HFFc6 (cell line): Measurements from ENCODE around the gene PIP4P1. TPM values are rescaled to one million over a fixed set of nuclear protein-coding genes. Genes with fewer than 3 reads are reported as not detected.

Experiments
- DNase-seq: peaks from one replicate; pipeline ENCODE4 v3.0.0-alpha.2; 2018
- H3K27ac Mint-ChIP-seq: 2 replicates; pipeline ENCODE4 v1.8.0; 2020; ENCODE audit warnings: mild to moderate bottlenecking, mixed read lengths
- H3K27me3 Mint-ChIP-seq: 2 replicates; pipeline ENCODE4 v1.8.0; 2021; ENCODE audit warnings: mild to moderate bottlenecking, moderate library complexity, mixed read lengths; ENCODE audit not compliant: insufficient read depth
- H3K36me3 Mint-ChIP-seq: 2 replicates; pipeline ENCODE4 v1.8.0; 2021; ENCODE audit warnings: low read depth, mixed read lengths
- H3K4me1 Mint-ChIP-seq: 2 replicates; pipeline ENCODE4 v1.8.0; 2020; ENCODE audit warnings: low read depth, mixed read lengths
- H3K4me3 Mint-ChIP-seq: 2 replicates; pipeline ENCODE4 v1.8.0; 2020; ENCODE audit warnings: mild to moderate bottlenecking, moderate library complexity, mixed read lengths
- H3K9me3 Mint-ChIP-seq: 2 replicates; pipeline ENCODE4 v1.8.0; 2020; ENCODE audit warnings: mild to moderate bottlenecking, mixed read lengths
- total RNA-seq, 6 experiments: library from RNA; stranded (reverse); fragmentation: NEBNext Ultra II Directional; extraction: Animal tissue kit (Norgen Biotek cat#: 25700); gene quantifications; 2 replicates in 1 of 6; 3 replicates in 5 of 6; pipeline ENCODE4 v1.2.3, GENCODE V29; 2021
- TF ChIP-seq, protein P1 (sequence below): fragments of 200-600 bp; sonication (generic); IDR thresholded peaks from 2 replicates; pipeline ENCODE4 v1.5.0; 2021; ENCODE audit warnings: antibody characterized with exemption, mild to moderate bottlenecking

PIP4P1 gene
- total RNA-seq, 6 experiments from 2014 or later, result 17.0 to 20.3 (median 19.2) TPM

DNA sequence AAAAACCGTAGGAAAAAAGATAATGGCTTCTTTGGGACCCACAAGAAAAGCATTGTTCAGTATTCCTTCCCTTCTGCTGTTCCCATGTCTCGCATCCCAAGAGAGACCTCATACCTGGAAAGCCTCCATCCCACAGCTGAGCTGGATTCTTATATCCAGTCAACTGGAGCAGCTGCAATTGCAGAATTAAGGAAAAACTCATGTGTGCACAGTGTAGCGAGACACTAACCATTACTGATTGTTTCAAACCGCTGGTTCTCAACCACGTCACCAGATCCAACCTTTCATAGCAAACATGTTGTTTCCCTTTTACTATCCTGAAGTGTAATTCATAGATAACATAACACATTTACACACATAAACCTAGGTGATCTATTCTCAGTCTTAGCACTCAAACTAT, 38.6 kb upstream of the PIP4P1 start:
- DNase-seq, result no peak
- TF ChIP-seq, protein P1, sequence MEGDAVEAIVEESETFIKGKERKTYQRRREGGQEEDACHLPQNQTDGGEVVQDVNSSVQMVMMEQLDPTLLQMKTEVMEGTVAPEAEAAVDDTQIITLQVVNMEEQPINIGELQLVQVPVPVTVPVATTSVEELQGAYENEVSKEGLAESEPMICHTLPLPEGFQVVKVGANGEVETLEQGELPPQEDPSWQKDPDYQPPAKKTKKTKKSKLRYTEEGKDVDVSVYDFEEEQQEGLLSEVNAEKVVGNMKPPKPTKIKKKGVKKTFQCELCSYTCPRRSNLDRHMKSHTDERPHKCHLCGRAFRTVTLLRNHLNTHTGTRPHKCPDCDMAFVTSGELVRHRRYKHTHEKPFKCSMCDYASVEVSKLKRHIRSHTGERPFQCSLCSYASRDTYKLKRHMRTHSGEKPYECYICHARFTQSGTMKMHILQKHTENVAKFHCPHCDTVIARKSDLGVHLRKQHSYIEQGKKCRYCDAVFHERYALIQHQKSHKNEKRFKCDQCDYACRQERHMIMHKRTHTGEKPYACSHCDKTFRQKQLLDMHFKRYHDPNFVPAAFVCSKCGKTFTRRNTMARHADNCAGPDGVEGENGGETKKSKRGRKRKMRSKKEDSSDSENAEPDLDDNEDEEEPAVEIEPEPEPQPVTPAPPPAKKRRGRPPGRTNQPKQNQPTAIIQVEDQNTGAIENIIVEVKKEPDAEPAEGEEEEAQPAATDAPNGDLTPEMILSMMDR, result no peak
- H3K27ac Mint-ChIP-seq, result no peak overlapping the region
- peaks cover 2% of the 10 kb centered on the region for H3K27me3 Mint-ChIP-seq
- H3K36me3 Mint-ChIP-seq, result no peaks in the 10 kb centered on the region; the same call in 1 of the 2 replicates
- no peak overlapping the region for H3K4me3 Mint-ChIP-seq
- H3K4me1 Mint-ChIP-seq, result peaks cover 17% of the 10 kb centered on the region
- H3K9me3 Mint-ChIP-seq, result no peaks in the 10 kb centered on the region; the same call in 1 of the 2 replicates

- Mint-ChIP-seq H3K9me3 (no peaks in the 10 kb centered on the region; the same call in 1 of the 2 replicates), H3K4me3 (no peak overlapping the region), H3K36me3 (no peaks in the 10 kb centered on the region; the same call in 1 of the 2 replicates), H3K27me3 (peaks cover 2% of the 10 kb centered on the region), H3K27ac (no peak overlapping the region), H3K4me1 (peaks cover 19% of the 10 kb centered on the region)
- no peak for DNase-seq
- TF ChIP-seq, protein P1, result no peak
These were observed 37.9 kb upstream of the PIP4P1 start for GRCh38 chr14:20499108-20499507.

DNA sequence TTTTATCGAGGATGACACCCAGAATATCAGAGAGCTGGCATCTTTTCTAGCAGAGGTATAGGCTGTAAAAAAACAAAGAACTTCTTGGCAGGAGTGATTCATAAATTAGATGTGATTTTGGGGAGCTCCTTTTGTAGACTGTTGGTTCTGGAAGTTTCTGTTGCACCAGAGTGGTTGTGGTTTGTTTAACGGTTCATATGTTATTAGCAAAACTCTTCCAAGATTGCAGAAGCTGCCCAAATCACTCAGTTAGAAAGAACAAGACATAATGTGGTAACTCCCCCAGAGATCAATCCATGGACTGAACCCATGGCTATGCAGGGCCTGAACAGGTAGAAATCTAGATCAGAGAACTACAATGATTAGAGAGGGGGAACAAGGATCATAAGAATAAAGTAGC, 37.4 kb upstream of the PIP4P1 start:
- Mint-ChIP-seq H3K9me3 (no peaks in the 10 kb centered on the region; the same call in 1 of the 2 replicates), H3K27ac (no peak overlapping the region), H3K4me1 (peaks cover 21% of the 10 kb centered on the region), H3K27me3 (peaks cover 2% of the 10 kb centered on the region), H3K36me3 (no peaks in the 10 kb centered on the region; the same call in 1 of the 2 replicates), H3K4me3 (no peak overlapping the region)
- no peak for DNase-seq
- TF ChIP-seq, protein P1, result no peak

GRCh38 chr14:20494935-20495766, 33.9 kb upstream of the PIP4P1 start:
- no peak for DNase-seq
- no peak overlapping the region for H3K4me3 Mint-ChIP-seq
- TF ChIP-seq, protein P1, result no peak
- H3K9me3 Mint-ChIP-seq, result no peaks in the 10 kb centered on the region
- peaks cover 4% of the 10 kb centered on the region for H3K27me3 Mint-ChIP-seq
- no peaks in the 10 kb centered on the region; the same call in 1 of the 2 replicates for H3K36me3 Mint-ChIP-seq
- peaks cover 40% of the 10 kb centered on the region for H3K4me1 Mint-ChIP-seq
- H3K27ac Mint-ChIP-seq, result no peak overlapping the region

GRCh38 chr14:20493634-20494033, 32.4 kb upstream of the PIP4P1 start:
- Mint-ChIP-seq H3K27ac (no peak overlapping the region), H3K4me1 (peaks cover 50% of the 10 kb centered on the region), H3K27me3 (peaks cover 4% of the 10 kb centered on the region), H3K36me3 (no peaks in the 10 kb centered on the region; the same call in 1 of the 2 replicates), H3K9me3 (no peaks in the 10 kb centered on the region), H3K4me3 (no peak overlapping the region)
- DNase-seq, result no peak
- TF ChIP-seq, protein P1, result no peak
